NCI-H2227 (cell line): ENCODE results near the gene ADAMTS7.
"Not testable (repeated sequence)": the region's sequence is repeated elsewhere in the genome, so short reads cannot be mapped to it uniquely, and the experiment has no call there.

Experiments
- DNase-seq: peaks from one replicate; lab custom pipeline; 2025; ENCODE audit not compliant: unreplicated experiment; lab: John Stamatoyannopoulos, UW

The ADAMTS7 gene

GRCh38 chr15:78811124-78811824 is at the start of gene ADAMTS7:
Gene ADAMTS7 (minus strand): TSS chr15:78811464. CDS start chr15:78811220, 244 bp downstream.
- peak; percentile 66 for DNase-seq

- DNase-seq = peak; percentile 86
Observed at GRCh38 chr15:78859971-78860719, 48.9 kb upstream of the ADAMTS7 start.

GRCh38 chr15:78855746-78856145 is 44.5 kb upstream of the ADAMTS7 start:
- DNase-seq = no peak

GRCh38 chr15:78854833-78855372 is 43.6 kb upstream of the ADAMTS7 start:
- no peak for DNase-seq

GRCh38 chr15:78853500-78853899 is 42.2 kb upstream of the ADAMTS7 start:
- no peak for DNase-seq

DNA sequence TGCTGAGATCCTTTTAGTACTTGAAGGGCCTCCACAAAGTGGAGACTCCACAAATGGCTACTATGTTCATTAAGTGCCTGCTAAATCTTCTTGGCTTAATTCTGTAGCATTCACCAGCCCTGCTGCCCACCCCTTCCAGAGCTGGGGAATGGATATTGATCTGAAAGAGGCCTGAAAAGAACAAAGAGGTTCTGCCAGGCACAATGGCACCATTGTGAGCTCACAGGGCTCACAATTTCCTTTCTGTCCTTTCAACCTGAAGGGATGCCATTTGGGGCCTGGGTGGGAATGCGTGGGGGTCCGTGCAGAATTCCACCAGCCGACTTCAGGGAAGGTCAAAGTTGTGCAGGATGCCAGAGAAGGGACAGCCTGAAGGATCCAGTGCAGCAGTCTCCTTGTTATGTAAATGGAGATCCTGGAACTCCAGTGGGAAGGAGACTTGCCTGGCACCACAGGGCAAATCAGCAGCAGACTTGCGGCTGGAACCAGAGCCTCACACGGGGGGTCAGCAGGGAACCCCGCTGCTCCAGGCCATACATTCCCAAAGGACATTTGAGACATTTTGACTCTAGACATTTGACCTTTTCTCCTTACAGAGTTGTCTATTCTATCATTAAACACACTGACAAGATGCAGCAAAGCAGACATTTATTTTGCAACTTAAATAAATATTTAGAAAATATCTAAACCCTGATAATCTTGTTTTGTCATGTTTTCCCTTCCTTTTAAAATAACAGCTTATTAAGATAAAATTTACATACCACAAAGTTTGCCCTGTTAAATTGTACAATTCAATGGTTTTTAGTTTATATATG is 39.9 kb upstream of the ADAMTS7 start:
- DNase-seq = no peak

DNA sequence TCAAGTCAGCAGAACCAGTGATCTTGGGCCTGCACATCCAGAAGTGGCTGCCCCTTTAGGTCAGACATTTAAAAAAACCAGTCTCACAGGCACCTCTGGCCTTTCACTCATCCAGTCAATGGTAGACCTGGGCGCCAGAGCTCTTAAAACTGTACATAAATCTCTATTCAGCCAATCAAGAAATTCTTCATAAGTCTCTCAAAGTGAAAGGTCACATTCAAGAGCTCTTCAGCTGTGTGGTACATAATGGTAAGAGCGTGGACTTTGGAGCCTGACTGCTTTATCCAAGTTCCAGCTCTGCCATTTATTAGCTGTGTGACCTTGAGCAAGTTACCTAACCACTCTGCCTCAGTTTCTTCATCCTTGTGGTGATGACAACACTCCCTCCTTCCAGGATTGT is 39.1 kb upstream of the ADAMTS7 start:
- DNase-seq = peak; percentile 9

DNA sequence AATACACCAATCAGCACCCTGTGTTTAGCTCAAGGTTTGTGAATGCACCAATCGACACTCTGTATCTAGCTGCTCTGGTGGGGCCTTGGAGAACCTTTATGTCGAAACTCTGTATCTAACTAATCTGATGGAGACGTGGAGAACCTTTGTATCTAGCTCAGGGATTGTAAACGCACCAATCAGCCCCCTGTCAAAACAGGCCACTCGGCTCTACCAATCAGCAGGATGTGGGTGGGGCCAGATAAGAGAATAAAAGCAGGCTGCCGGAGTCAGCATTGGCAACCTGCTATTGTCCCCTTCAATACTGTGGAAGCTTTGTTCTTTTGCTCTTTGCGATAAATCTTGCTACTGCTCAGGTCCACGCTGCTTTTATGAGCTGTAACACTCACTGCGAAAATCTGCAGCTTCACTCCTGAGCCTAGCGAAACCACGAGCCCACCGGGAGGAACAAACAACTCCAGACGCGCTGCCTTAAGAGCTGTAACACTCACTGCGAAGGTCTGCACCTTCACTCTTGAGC is 36.2 kb upstream of the ADAMTS7 start:
- DNase-seq = not testable (repeated sequence)

GRCh38 chr15:78846906-78847305 is 35.6 kb upstream of the ADAMTS7 start:
- not testable (repeated sequence) for DNase-seq

DNA sequence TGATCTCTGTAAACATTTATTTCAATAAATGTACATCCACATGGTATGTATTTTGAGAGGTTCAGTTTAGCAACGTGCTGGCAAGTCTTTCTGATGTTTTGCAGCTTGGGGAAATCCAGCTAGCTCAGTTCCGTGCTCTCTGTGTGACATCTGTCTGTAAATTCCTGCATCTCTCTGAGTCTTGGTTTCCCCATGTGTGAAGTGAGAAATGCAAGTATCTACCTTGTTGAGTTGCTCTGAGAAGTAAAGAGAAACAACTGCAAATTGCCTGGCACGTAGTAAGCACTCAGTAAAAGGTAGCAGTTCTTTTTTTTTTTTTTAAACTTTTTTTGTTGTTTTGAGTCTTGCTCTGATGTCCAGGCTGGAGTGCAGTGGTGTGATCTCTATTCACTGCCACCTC is 31.3 kb upstream of the ADAMTS7 start:
- DNase-seq = no peak

GRCh38 chr15:78841891-78842290 is 30.6 kb upstream of the ADAMTS7 start:
- DNase-seq = no peak

DNA sequence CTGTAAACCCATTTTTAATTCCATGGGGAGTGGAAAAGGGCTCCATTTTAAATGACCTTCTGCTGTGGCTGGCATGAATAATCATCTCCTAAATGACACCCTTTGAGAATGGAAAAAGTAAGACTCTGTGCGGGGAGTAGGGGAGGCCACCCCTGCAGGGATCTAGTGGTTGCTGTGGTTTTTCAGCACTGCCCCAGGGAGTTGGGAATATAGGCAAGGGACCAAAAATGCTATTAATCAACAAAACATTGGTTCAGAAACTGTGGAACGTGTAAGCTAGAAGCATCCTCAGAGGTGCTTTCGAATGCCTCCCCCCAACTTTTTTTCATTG is 30.1 kb upstream of the ADAMTS7 start:
- no peak for DNase-seq

DNA sequence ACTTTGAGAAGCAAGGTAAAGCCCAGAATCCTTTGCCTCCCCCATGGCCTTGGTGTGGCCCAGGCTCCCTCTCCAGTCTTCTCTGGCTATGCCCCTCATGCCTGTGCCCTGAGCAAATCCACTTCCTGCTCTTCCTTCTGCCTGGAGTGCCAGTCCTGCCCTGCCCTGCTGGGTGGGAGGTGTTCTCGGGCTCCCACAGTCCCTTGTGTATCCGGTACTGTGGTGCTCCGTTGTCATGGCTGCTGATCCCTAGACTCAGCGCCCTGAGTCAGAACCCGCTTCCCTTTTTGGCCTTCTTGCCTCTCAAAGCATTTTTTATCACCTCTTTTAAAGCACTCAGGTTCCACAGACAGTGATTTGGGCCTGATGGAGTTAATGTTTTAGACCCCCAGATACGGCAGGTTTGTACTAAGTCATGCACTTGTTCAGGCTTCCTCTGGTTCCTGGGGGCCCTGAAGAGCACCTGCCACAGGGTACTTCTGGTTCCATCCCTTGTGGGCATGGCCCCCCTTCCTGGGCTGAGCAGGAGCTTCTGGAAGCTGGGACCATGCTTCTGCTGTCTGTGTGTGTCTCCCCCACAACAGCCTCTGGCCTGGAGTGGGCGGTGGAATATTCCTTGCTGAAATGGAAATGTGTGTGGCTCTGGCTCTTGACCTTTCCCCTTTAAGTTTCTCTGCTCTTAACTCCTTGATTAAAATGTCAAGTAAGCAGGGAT is 29.6 kb upstream of the ADAMTS7 start:
- peak; percentile 73 for DNase-seq

DNA sequence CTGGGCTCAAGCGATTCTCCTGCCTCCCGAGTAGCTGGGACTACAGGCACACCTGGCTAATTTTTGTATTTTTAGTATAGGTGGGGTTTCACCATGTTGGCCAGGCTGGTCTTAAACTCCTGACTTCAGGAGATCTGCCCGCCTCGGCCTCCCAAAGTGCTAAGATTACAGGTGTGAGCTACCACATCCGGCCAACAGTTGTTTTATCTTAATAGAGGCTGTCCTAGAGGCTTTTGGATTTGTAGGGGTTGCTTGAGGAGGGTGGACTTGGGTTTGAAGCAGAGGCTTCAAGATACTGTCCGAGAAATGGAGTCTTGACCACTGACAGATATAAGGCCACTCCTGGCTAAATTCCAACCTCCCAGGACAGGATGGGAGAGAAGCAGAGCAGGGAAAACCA is 27.9 kb upstream of the ADAMTS7 start:
- DNase-seq = not testable (repeated sequence)

GRCh38 chr15:78838489-78838888 is 27.2 kb upstream of the ADAMTS7 start:
- no peak for DNase-seq

GRCh38 chr15:78837543-78837942 is 26.3 kb upstream of the ADAMTS7 start:
- no peak for DNase-seq

DNA sequence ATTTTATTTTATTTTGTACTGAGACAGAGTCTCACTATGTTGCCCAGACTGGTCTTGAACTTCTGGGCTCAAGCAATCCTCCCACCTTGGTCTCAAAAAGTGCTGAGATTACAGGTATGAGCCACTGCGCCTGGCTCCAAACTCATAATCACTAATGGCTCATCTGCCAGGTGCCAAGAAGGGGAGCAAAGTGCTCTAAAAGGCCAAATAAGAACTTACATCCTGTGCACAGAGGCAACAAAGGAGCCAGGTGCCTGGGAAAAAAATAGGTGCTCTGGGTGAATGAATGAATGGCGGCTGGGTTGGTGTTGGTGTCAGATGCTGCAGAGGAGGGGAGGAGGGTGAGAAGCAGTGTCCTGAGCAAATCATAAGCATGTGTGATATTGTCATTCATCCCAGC is 25.9 kb upstream of the ADAMTS7 start:
- DNase-seq = no peak

- no peak for DNase-seq
Observed at GRCh38 chr15:78836333-78836732, 25.1 kb upstream of the ADAMTS7 start.

GRCh38 chr15:78831229-78832207 is 20.3 kb upstream of the ADAMTS7 start:
- DNase-seq = no peak
